ENCODE results near the gene CDH4.

CDH4 gene

GRCh38 chr20:61822396-61822795, 570.3 kb downstream of the CDH4 start:
- DNase-seq (ENCODE audit: low read depth) = no peak

- no peak for DNase-seq (ENCODE audit: low read depth)
Observed at GRCh38 chr20:61823242-61823641, 571.2 kb downstream of the CDH4 start.

GRCh38 chr20:61828891-61829290, 576.8 kb downstream of the CDH4 start:
- no peak for DNase-seq (ENCODE audit: low read depth)

- no peak for DNase-seq (ENCODE audit: low read depth)
Observed at GRCh38 chr20:61829526-61829925, 577.5 kb downstream of the CDH4 start.

GRCh38 chr20:61830241-61830930, 578.3 kb downstream of the CDH4 start:
- no peak for DNase-seq (ENCODE audit: low read depth)

- DNase-seq (ENCODE audit: low read depth) = no peak
Observed at GRCh38 chr20:61830991-61831390, 578.9 kb downstream of the CDH4 start.

GRCh38 chr20:61832181-61832580, 580.1 kb downstream of the CDH4 start:
- DNase-seq (ENCODE audit: low read depth) = no peak

GRCh38 chr20:61833807-61834610, 581.9 kb downstream of the CDH4 start:
- DNase-seq (ENCODE audit: low read depth) = no peak

- DNase-seq (ENCODE audit: low read depth) = peak; percentile 11
Observed at GRCh38 chr20:61835301-61835700, 583.2 kb downstream of the CDH4 start.

GRCh38 chr20:61835791-61836350, 583.8 kb downstream of the CDH4 start:
- no peak for DNase-seq (ENCODE audit: low read depth)

GRCh38 chr20:61837200-61837599, 585.1 kb downstream of the CDH4 start:
- DNase-seq (ENCODE audit: low read depth) = no peak

GRCh38 chr20:61839223-61839911, 587.3 kb downstream of the CDH4 start:
- no peak for DNase-seq (ENCODE audit: low read depth)

- DNase-seq (ENCODE audit: low read depth) = no peak
Observed at GRCh38 chr20:61839912-61840778, 588.1 kb downstream of the CDH4 start.

GRCh38 chr20:61840779-61841455, 588.9 kb downstream of the CDH4 start:
- no peak for DNase-seq (ENCODE audit: low read depth)

GRCh38 chr20:61841551-61841950, 589.5 kb downstream of the CDH4 start:
- no peak for DNase-seq (ENCODE audit: low read depth)

- DNase-seq (ENCODE audit: low read depth) = no peak
Observed at GRCh38 chr20:61841966-61842365, 589.9 kb downstream of the CDH4 start.

GRCh38 chr20:61844621-61845020, 592.6 kb downstream of the CDH4 start:
- no peak for DNase-seq (ENCODE audit: low read depth)

- DNase-seq (ENCODE audit: low read depth) = no peak
Observed at GRCh38 chr20:61845233-61845671, 593.2 kb downstream of the CDH4 start.

- no peak for DNase-seq (ENCODE audit: low read depth)
Observed at GRCh38 chr20:61846074-61846473, 594.0 kb downstream of the CDH4 start.

GRCh38 chr20:61846741-61847419, 594.8 kb downstream of the CDH4 start:
- DNase-seq (ENCODE audit: low read depth) = no peak

GRCh38 chr20:61847420-61847748, 595.3 kb downstream of the CDH4 start:
- DNase-seq (ENCODE audit: low read depth) = no peak
